Erythroblast (primary cell): ENCODE measurements around the gene CPAMD8.

Experiments used
- DNase-seq, 2 experiments: peaks; one replicate each; lab custom pipeline; 2025; lab: John Stamatoyannopoulos, UW
- GATA1 ChIP-seq: IDR thresholded peaks from 2 replicates; pipeline ENCODE4 v1.6.1; 2011; ENCODE audit warnings: low read depth, mild to moderate bottlenecking, control low read depth, low read length, moderate library complexity
- POLR2A ChIP-seq: IDR thresholded peaks from 2 replicates; pipeline ENCODE4 v1.6.1; 2011; ENCODE audit warnings: mild to moderate bottlenecking, low read length

The CPAMD8 gene

GRCh38 chr19:16897029-16897855 lies 129.4 kb downstream of the CPAMD8 start:
- peak; percentile 94 to 95 for DNase-seq
- TF ChIP-seq POLR2A, result no peak
- no peak for TF ChIP-seq GATA1

GRCh38 chr19:16896146-16897028 lies 130.2 kb downstream of the CPAMD8 start:
- DNase-seq, result peak; percentile 58 to 65
- TF ChIP-seq POLR2A (peak; percentile 17), GATA1 (no peak)

GRCh38 chr19:16895467-16896145 lies 131.0 kb downstream of the CPAMD8 start:
- peak; percentile 58 to 65 for DNase-seq
- TF ChIP-seq POLR2A (no peak), GATA1 (no peak)

GRCh38 chr19:16894080-16894479 lies 132.5 kb downstream of the CPAMD8 start:
- no peak for DNase-seq
- TF ChIP-seq POLR2A, result no peak
- TF ChIP-seq GATA1, result no peak

- no peak for TF ChIP-seq POLR2A
- no peak for TF ChIP-seq GATA1
- DNase-seq, result peak in 1 of 2 experiments; percentile 11
Measured at GRCh38 chr19:16893686-16893989, 133.0 kb downstream of the CPAMD8 start.

GRCh38 chr19:16892868-16893685 lies 133.5 kb downstream of the CPAMD8 start:
- TF ChIP-seq POLR2A (no peak), GATA1 (no peak)
- no peak for DNase-seq

- TF ChIP-seq POLR2A (no peak), GATA1 (no peak)
- DNase-seq, result no peak
Measured at GRCh38 chr19:16892436-16892835, 134.2 kb downstream of the CPAMD8 start.

- TF ChIP-seq POLR2A, result no peak
- no peak for TF ChIP-seq GATA1
- no peak for DNase-seq
Measured at GRCh38 chr19:16891696-16892382, 134.8 kb downstream of the CPAMD8 start.

GRCh38 chr19:16890461-16891184 lies 136.0 kb downstream of the CPAMD8 start:
- DNase-seq, result peak; percentile 79 to 93
- TF ChIP-seq GATA1 (no peak), POLR2A (no peak)

- TF ChIP-seq POLR2A, result no peak
- TF ChIP-seq GATA1, result no peak
- DNase-seq, result peak in 1 of 2 experiments; percentile 38
Measured at GRCh38 chr19:16889883-16890460, 136.6 kb downstream of the CPAMD8 start.

- TF ChIP-seq POLR2A, result no peak
- TF ChIP-seq GATA1, result no peak
Measured at GRCh38 chr19:16889366-16889882, 137.2 kb downstream of the CPAMD8 start.

More at GRCh38 chr19:16889366-16889882, 137.2 kb downstream of the CPAMD8 start:
- peak; percentile 26 to 28 for DNase-seq
